OCI-LY7 (cell line): Measurements from ENCODE around the gene USE1.

ENCODE experiments used
- EZH2phosphoT487 ChIP-seq: fragments of 200-600 bp; sonication (generic); IDR thresholded peaks from 2 replicates; pipeline ENCODE4 v1.6.1; 2018; ENCODE audit warnings: low read depth, borderline replicate concordance, mild to moderate bottlenecking, mixed run types, antibody characterized with exemption, low read length, moderate library complexity, mixed read lengths
- TF ChIP-seq, protein P1 (sequence below): fragments of 200-600 bp; sonication (generic); conservative IDR thresholded peaks from 2 replicates; pipeline ENCODE4 v1.5.1; 2014; ENCODE audit warnings: mild to moderate bottlenecking, antibody characterized with exemption, low read length, moderate library complexity, mixed read lengths

DNA sequence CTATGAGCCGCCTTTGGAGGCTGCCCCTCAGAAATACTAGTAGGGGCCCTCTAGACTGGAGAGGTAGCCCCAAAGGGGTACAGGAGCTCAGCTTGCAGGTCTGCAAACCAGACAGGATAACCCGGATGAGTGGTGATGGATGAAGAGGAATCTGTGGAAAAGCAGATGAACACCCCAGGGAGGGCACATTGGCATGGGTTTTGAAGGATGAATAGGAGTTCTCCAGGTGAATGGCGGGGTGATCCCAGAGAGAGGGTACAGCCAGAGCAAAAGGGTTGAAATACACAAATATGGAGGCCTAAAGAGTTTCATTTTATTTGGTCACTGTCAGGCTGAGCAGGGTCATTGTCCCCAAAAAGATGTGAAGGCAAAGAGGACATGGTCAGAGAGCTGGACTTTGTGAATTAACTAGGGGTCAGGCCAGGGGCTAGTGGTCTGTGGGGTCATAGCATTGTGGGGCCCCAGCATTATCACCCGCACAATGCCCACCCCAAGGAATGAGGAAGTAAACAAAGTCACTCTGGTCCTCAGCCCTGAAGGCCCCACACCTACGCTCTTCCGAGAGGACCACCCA, 25.8 kb downstream of the USE1 start:
- TF ChIP-seq, protein P1, sequence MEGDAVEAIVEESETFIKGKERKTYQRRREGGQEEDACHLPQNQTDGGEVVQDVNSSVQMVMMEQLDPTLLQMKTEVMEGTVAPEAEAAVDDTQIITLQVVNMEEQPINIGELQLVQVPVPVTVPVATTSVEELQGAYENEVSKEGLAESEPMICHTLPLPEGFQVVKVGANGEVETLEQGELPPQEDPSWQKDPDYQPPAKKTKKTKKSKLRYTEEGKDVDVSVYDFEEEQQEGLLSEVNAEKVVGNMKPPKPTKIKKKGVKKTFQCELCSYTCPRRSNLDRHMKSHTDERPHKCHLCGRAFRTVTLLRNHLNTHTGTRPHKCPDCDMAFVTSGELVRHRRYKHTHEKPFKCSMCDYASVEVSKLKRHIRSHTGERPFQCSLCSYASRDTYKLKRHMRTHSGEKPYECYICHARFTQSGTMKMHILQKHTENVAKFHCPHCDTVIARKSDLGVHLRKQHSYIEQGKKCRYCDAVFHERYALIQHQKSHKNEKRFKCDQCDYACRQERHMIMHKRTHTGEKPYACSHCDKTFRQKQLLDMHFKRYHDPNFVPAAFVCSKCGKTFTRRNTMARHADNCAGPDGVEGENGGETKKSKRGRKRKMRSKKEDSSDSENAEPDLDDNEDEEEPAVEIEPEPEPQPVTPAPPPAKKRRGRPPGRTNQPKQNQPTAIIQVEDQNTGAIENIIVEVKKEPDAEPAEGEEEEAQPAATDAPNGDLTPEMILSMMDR, result no peak
- TF ChIP-seq EZH2phosphoT487, result no peak
